GM10266 (cell line): ENCODE measurements around the gene TEX264.
"Not testable (repeated sequence)": the region's sequence is repeated elsewhere in the genome, so short reads cannot be mapped to it uniquely, and the experiment has no call there.

ENCODE experiments used
- DNase-seq: peaks from one replicate; pipeline ENCODE4 v3.0.0; 2012; ENCODE audit errors: extremely low spot score
- CTCF ChIP-seq: IDR thresholded peaks from 2 replicates; pipeline ENCODE4 v1.5.1; 2012; ENCODE audit warnings: mild to moderate bottlenecking, low read depth; ENCODE audit not compliant: control insufficient read depth, insufficient read depth; ENCODE audit errors: missing control alignments

The TEX264 gene

GRCh38 chr3:51642462-51642861, 28.6 kb upstream of the TEX264 start:
- TF ChIP-seq CTCF = peak; percentile 31
- DNase-seq = no peak

GRCh38 chr3:51646091-51646490, 25.0 kb upstream of the TEX264 start:
- DNase-seq = no peak

GRCh38 chr3:51652103-51652502, 18.9 kb upstream of the TEX264 start:
- not testable (repeated sequence) for DNase-seq

More at GRCh38 chr3:51646091-51646490, 25.0 kb upstream of the TEX264 start:
- TF ChIP-seq CTCF = no peak

- not testable (repeated sequence) for DNase-seq
Observed at GRCh38 chr3:51653409-51653808, 17.6 kb upstream of the TEX264 start.

- TF ChIP-seq CTCF = no peak
- no peak for DNase-seq
Observed at GRCh38 chr3:51657234-51657633, 13.8 kb upstream of the TEX264 start.

- TF ChIP-seq CTCF = no peak
- no peak for DNase-seq
Observed at GRCh38 chr3:51659942-51660341, 11.1 kb upstream of the TEX264 start.

- TF ChIP-seq CTCF = no peak
Observed at GRCh38 chr3:51662456-51662855, 8.6 kb upstream of the TEX264 start.

GRCh38 chr3:51668756-51669155, 2.3 kb upstream of the TEX264 start:
- TF ChIP-seq CTCF = no peak

More at GRCh38 chr3:51662456-51662855, 8.6 kb upstream of the TEX264 start:
- no peak for DNase-seq

More at GRCh38 chr3:51668756-51669155, 2.3 kb upstream of the TEX264 start:
- DNase-seq = no peak
